H9 (cell line): ENCODE results near the gene COIL. TPM values are rescaled to one million over a fixed set of nuclear protein-coding genes. Genes with fewer than 3 reads are reported as not detected.

Experiments
- DNase-seq: peaks from one replicate; pipeline ENCODE4 v3.0.0-alpha.2; 2017
- H2AFZ ChIP-seq: one replicate; pipeline ENCODE4 v1.6.1; 2013; ENCODE audit warnings: mild to moderate bottlenecking, low read length, control low read depth, moderate library complexity
- H2AK5ac ChIP-seq: 2 replicates; pipeline ENCODE4 v1.6.1; 2013; ENCODE audit warnings: low read length, control low read depth, mixed read lengths; ENCODE audit not compliant: insufficient read length
- H2BK120ac ChIP-seq: one replicate; pipeline ENCODE4 v1.6.1; 2013; ENCODE audit warnings: low read depth, mild to moderate bottlenecking, low read length, control low read depth, inconsistent platforms; ENCODE audit not compliant: poor library complexity, severe bottlenecking
- H2BK12ac ChIP-seq: 2 replicates; pipeline ENCODE4 v1.6.1; 2013; ENCODE audit warnings: low read length, control low read depth, mixed read lengths, low read depth; ENCODE audit not compliant: insufficient read length
- H2BK15ac ChIP-seq: 2 replicates; pipeline ENCODE4 v1.6.1; 2013; ENCODE audit warnings: low read depth, low read length, control low read depth
- H2BK20ac ChIP-seq: one replicate; pipeline ENCODE4 v1.6.1; 2013; ENCODE audit warnings: low read depth, mild to moderate bottlenecking, low read length, control low read depth, inconsistent platforms; ENCODE audit not compliant: poor library complexity, severe bottlenecking
- H2BK5ac ChIP-seq: 2 replicates; pipeline ENCODE4 v1.6.1; 2013; ENCODE audit warnings: low read length, control low read depth, mixed read lengths; ENCODE audit not compliant: insufficient read length
- H3K14ac ChIP-seq: 2 replicates; pipeline ENCODE4 v1.6.1; 2013; ENCODE audit warnings: low read length, control low read depth; ENCODE audit not compliant: insufficient read depth
- H3K18ac ChIP-seq: 2 replicates; pipeline ENCODE4 v1.6.1; 2013; ENCODE audit warnings: low read depth, mild to moderate bottlenecking, mixed read lengths, low read length, control low read depth; ENCODE audit not compliant: insufficient read length
- H3K23ac ChIP-seq: 2 replicates; pipeline ENCODE4 v1.6.1; 2013; ENCODE audit warnings: low read length, control low read depth, mixed read lengths, low read depth; ENCODE audit not compliant: insufficient read length
- H3K23me2 ChIP-seq: 2 replicates; pipeline ENCODE4 v1.6.1; 2013; ENCODE audit warnings: low read depth, mild to moderate bottlenecking, mixed read lengths, low read length, control low read depth; ENCODE audit not compliant: insufficient read length, poor library complexity, severe bottlenecking
- H3K27ac ChIP-seq: 2 replicates; pipeline ENCODE4 v1.5.1; 2013; ENCODE audit warnings: low read length, control low read depth, mixed read lengths, low read depth; ENCODE audit not compliant: insufficient read length
- H3K27me3 ChIP-seq: 2 replicates; pipeline ENCODE4 v1.6.1; 2013; ENCODE audit warnings: low read length, control low read depth, inconsistent platforms; ENCODE audit not compliant: insufficient read depth
- H3K4ac ChIP-seq: 2 replicates; pipeline ENCODE4 v1.6.1; 2013; ENCODE audit warnings: low read depth, mild to moderate bottlenecking, control low read depth, inconsistent platforms, low read length, moderate library complexity
- H3K4me1 ChIP-seq: 2 replicates; pipeline ENCODE4 v1.6.1; 2013; ENCODE audit warnings: low read length, control low read depth, inconsistent platforms; ENCODE audit not compliant: insufficient read depth
- H3K4me2 ChIP-seq: 2 replicates; pipeline ENCODE4 v1.6.1; 2013; ENCODE audit warnings: low read length, control low read depth, mixed read lengths; ENCODE audit not compliant: insufficient read length, insufficient read depth
- H3K56ac ChIP-seq: 2 replicates; pipeline ENCODE4 v1.6.1; 2013; ENCODE audit warnings: low read depth, mild to moderate bottlenecking, mixed read lengths, low read length, control low read depth; ENCODE audit not compliant: insufficient read length
- H3K79me1 ChIP-seq: 2 replicates; pipeline ENCODE4 v1.6.1; 2013; ENCODE audit warnings: low read depth, mild to moderate bottlenecking, moderate library complexity, low read length, control low read depth, inconsistent platforms; ENCODE audit not compliant: insufficient read depth, poor library complexity, severe bottlenecking
- H3K79me2 ChIP-seq: 2 replicates; pipeline ENCODE4 v1.6.1; 2013; ENCODE audit warnings: low read length, control low read depth, inconsistent platforms; ENCODE audit not compliant: insufficient read depth
- H3K9ac ChIP-seq: 2 replicates; pipeline ENCODE4 v1.6.1; 2013; ENCODE audit warnings: low read length, control low read depth, mixed read lengths; ENCODE audit not compliant: insufficient read length; ENCODE audit errors: extremely low read depth
- H3K9me3 ChIP-seq: one replicate; pipeline ENCODE4 v1.6.1; 2013; ENCODE audit warnings: low read depth, low read length, inconsistent platforms; ENCODE audit not compliant: control insufficient read depth
- H3T11ph ChIP-seq: one replicate; pipeline ENCODE4 v1.6.1; 2013; ENCODE audit warnings: mild to moderate bottlenecking, low read length, control low read depth, inconsistent platforms
- H4K20me1 ChIP-seq: one replicate; pipeline ENCODE4 v1.6.1; 2013; ENCODE audit not compliant: control insufficient read depth, insufficient read length, insufficient read depth
- H4K5ac ChIP-seq: 2 replicates; pipeline ENCODE4 v1.6.1; 2013; ENCODE audit warnings: low read depth, mild to moderate bottlenecking, mixed read lengths, low read length, control low read depth; ENCODE audit not compliant: insufficient read length
- H4K8ac ChIP-seq: replicated peaks from 2 replicates; pipeline ENCODE4 v1.6.1; 2013; ENCODE audit warnings: low read length, control low read depth, mixed read lengths, low read depth; ENCODE audit not compliant: insufficient read length
- H4K91ac ChIP-seq: 2 replicates; pipeline ENCODE4 v1.6.1; 2013; ENCODE audit warnings: low read depth, mild to moderate bottlenecking, moderate library complexity, mixed read lengths, low read length, control low read depth; ENCODE audit not compliant: insufficient read length
- H3K27ac Mint-ChIP-seq, 3 experiments: 2 replicates in 2 of 3; 3 replicates in 1 of 3; pipeline ENCODE4 v1.8.0; 2020 to 2021; ENCODE audit warnings: mixed read lengths in 3 of 3, mild to moderate bottlenecking in 1 of 3, moderate library complexity in 1 of 3
- H3K27me3 Mint-ChIP-seq: 2 replicates; pipeline ENCODE4 v1.8.0; 2021; ENCODE audit warnings: low read depth, mild to moderate bottlenecking, moderate library complexity, mixed read lengths
- H3K36me3 Mint-ChIP-seq, 3 experiments: 2 replicates in 2 of 3; 3 replicates in 1 of 3; pipeline ENCODE4 v1.8.0; 2020 to 2021; ENCODE audit warnings: low read depth in 3 of 3, mixed read lengths in 3 of 3; ENCODE audit not compliant: insufficient read depth in 1 of 3
- H3K4me1 Mint-ChIP-seq, 2 experiments: 2 replicates each; pipeline ENCODE4 v1.8.0; 2020; ENCODE audit warnings: mixed read lengths in 2 of 2
- H3K4me3 Mint-ChIP-seq, 2 experiments: 2 replicates in 1 of 2; 3 replicates in 1 of 2; pipeline ENCODE4 v1.8.0; 2020 to 2021; ENCODE audit warnings: mild to moderate bottlenecking in 2 of 2, mixed read lengths in 2 of 2, moderate library complexity in 1 of 2
- H3K9me3 Mint-ChIP-seq, 2 experiments: 2 replicates in 1 of 2; 3 replicates in 1 of 2; pipeline ENCODE4 v1.8.0; 2020; ENCODE audit warnings: mild to moderate bottlenecking in 2 of 2, mixed read lengths in 2 of 2, moderate library complexity in 1 of 2
- CTCF ChIP-seq: fragments of 200-600 bp; sonication (generic); conservative IDR thresholded peaks from 3 replicates; pipeline ENCODE4 v1.8.0; 2021; ENCODE audit warnings: antibody characterized with exemption, mild to moderate bottlenecking
- WGBS: extraction: QIAGEN DNeasy Blood & Tissue Kit; methylation state at CpG from one replicate; pipeline ENCODE4 v1.1.7; 2013; ENCODE audit warnings: missing lambda C conversion rate, low lambda C conversion rate, mixed read lengths; ENCODE audit not compliant: insufficient read length; ENCODE audit errors: extremely low coverage; 5-methylcytosine and 5-hydroxymethylcytosine counted together
- total RNA-seq: library from RNA; stranded (reverse); gene quantifications from 2 replicates; pipeline ENCODE4 v1.2.1, GENCODE V29; 2021

The COIL gene
- total RNA-seq, 1 experiment from 2014 or later = 21.5 TPM

GRCh38 chr17:56937687-56938086 lies 23.2 kb downstream of the COIL start:
- H2BK12ac ChIP-seq = no peak overlapping the region
- H3K14ac ChIP-seq = no peak overlapping the region
- H3K27ac ChIP-seq = no peak overlapping the region
- no peaks in the 10 kb centered on the region for H3K4me1 ChIP-seq
- H2BK15ac ChIP-seq = no peak overlapping the region
- Mint-ChIP-seq H3K27ac (no peak overlapping the region), H3K36me3 (peaks cover 56 to 84% (median 80%) of the 10 kb centered on the region in 3 experiments), H3K4me3 (no peak overlapping the region), H3K27me3 (no peaks in the 10 kb centered on the region), H3K4me1 (no peaks in the 10 kb centered on the region), H3K9me3 (peaks cover 1 to 9% of the 10 kb centered on the region in 2 experiments)
- H2AK5ac ChIP-seq = no peak overlapping the region
- no peak overlapping the region for H4K5ac ChIP-seq
- no peak overlapping the region for H3K18ac ChIP-seq
- H3K56ac ChIP-seq = no peak overlapping the region
- H3K4me2 ChIP-seq = no peak overlapping the region
- H2BK120ac ChIP-seq = no peak overlapping the region
- no peak overlapping the region for H3T11ph ChIP-seq
- WGBS = no CpG with 5 or more reads among the region's 2 CpGs
- no peaks in the 10 kb centered on the region for H3K27me3 ChIP-seq
- no peak overlapping the region for H2AFZ ChIP-seq
- H3K9me3 ChIP-seq = peaks cover 12% of the 10 kb centered on the region
- no peak overlapping the region for H3K9ac ChIP-seq
- H3K4ac ChIP-seq = no peak overlapping the region
- H3K23ac ChIP-seq = no peak overlapping the region
- H3K79me1 ChIP-seq = no peaks in the 10 kb centered on the region
- H4K91ac ChIP-seq = no peak overlapping the region
- TF ChIP-seq CTCF = no peak
- H2BK5ac ChIP-seq = no peak overlapping the region
- H2BK20ac ChIP-seq = no peak overlapping the region
- no peaks in the 10 kb centered on the region for H3K23me2 ChIP-seq
- no peaks in the 10 kb centered on the region for H3K79me2 ChIP-seq
- no peak overlapping the region for H4K8ac ChIP-seq
- DNase-seq = no peak
- H4K20me1 ChIP-seq = no peaks in the 10 kb centered on the region
